Neutrophil (primary cell): ENCODE measurements around the gene DIS3L2.
A peak's percentile ranks its signal among the peaks of the same experiment; 100 is the strongest.

ENCODE experiments used
- H3K27ac ChIP-seq: fragments of 200-600 bp; sonication (generic); 2 replicates; pipeline ENCODE4 v1.5.1; 2016; ENCODE audit warnings: mild to moderate bottlenecking, moderate library complexity
- H3K27me3 ChIP-seq: fragments of 200-600 bp; sonication (generic); 2 replicates; pipeline ENCODE4 v1.6.0; 2016; ENCODE audit warnings: mild to moderate bottlenecking
- H3K36me3 ChIP-seq: fragments of 200-600 bp; sonication (generic); 2 replicates; pipeline ENCODE4 v1.5.1; 2017
- H3K4me1 ChIP-seq, 2 experiments: fragments of 200-600 bp in 1 of 2; sonication (generic) in 1 of 2; 1 replicate in 1 of 2; 2 replicates in 1 of 2; pipeline versions ENCODE4 v1.5.1 to v1.6.1; 2013 to 2016; ENCODE audit warnings: low read depth in 1 of 2, low read length in 1 of 2, mild to moderate bottlenecking in 1 of 2, moderate library complexity in 1 of 2; ENCODE audit not compliant: control insufficient read depth in 1 of 2, insufficient read depth in 1 of 2
- H3K4me3 ChIP-seq, 2 experiments: fragments of 200-600 bp in 1 of 2; sonication (generic) in 1 of 2; 1 replicate in 1 of 2; 2 replicates in 1 of 2; pipeline ENCODE4 v1.5.1; 2013 to 2016; ENCODE audit warnings: low read depth in 1 of 2, low read length in 1 of 2, mild to moderate bottlenecking in 1 of 2, moderate library complexity in 1 of 2
- H3K9me3 ChIP-seq: fragments of 200-600 bp; sonication (generic); 2 replicates; pipeline ENCODE4 v1.5.1; 2016
- TF ChIP-seq, protein P1 (sequence below): fragments of 200-600 bp; sonication (generic); IDR thresholded peaks from 2 replicates; pipeline ENCODE4 v1.5.1; 2016; ENCODE audit warnings: antibody characterized with exemption

The DIS3L2 gene

DNA sequence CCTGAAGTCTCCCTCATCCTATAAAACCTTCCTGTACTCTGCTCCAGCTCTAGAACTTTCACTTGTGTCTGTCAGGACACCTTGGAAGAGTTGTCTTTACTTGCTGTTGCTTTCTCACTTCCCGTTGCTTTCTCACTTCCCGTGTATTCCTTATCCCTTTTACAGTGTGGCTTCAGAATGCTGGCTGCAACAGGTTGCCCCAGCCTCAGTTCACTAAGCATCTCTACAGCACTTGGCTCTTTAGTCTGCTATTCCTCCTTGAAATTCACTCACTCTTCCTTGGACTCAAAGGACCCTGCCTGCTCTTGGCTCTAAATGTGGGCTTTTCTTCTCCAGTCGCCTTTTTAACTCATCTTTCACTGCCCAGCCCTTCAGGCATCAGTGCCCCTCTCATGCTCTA lies 254.5 kb downstream of the DIS3L2 start:
- peaks cover 28 to 34% of the 10 kb centered on the region in 2 experiments for H3K4me1 ChIP-seq
- H3K4me3 ChIP-seq: no peak overlapping the region
- no peak overlapping the region for H3K27ac ChIP-seq
- no peaks in the 10 kb centered on the region for H3K9me3 ChIP-seq
- TF ChIP-seq, protein P1, sequence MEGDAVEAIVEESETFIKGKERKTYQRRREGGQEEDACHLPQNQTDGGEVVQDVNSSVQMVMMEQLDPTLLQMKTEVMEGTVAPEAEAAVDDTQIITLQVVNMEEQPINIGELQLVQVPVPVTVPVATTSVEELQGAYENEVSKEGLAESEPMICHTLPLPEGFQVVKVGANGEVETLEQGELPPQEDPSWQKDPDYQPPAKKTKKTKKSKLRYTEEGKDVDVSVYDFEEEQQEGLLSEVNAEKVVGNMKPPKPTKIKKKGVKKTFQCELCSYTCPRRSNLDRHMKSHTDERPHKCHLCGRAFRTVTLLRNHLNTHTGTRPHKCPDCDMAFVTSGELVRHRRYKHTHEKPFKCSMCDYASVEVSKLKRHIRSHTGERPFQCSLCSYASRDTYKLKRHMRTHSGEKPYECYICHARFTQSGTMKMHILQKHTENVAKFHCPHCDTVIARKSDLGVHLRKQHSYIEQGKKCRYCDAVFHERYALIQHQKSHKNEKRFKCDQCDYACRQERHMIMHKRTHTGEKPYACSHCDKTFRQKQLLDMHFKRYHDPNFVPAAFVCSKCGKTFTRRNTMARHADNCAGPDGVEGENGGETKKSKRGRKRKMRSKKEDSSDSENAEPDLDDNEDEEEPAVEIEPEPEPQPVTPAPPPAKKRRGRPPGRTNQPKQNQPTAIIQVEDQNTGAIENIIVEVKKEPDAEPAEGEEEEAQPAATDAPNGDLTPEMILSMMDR: no peak
- H3K36me3 ChIP-seq: no peaks in the 10 kb centered on the region
- no peaks in the 10 kb centered on the region for H3K27me3 ChIP-seq

DNA sequence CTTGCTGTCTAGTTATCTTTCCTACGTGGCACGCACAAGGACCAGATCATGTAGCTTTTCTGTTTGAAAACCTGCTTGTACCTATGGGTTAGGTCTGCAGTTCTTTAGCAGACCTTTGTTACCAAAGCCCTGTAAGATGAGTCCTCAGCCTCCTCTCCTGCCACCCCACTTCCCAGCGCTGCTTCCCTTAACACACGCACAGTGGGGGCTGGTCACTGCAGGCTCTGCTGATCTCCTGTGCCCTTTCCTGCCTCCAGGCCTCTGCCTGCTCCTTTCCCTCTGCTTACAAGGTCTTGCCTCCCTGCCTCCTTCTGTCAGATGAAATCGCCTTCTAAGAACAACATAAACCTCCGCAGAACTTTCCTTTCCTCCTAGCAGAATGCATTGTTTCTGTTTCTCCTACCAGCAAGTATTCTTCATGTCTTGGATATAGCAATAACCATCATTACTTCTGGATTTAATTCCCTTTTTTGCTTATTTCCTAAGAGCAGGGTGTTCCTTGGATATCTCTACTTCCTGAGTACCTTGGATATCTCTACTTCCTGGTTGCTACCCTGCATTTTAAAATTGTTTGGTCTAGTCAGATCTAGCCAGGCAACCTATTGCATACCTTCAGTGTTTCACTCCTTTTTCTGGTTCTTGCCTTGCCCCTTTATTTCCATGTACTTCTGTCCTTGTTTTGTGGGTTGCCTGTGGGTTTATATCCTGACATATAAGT lies 257.4 kb downstream of the DIS3L2 start:
- no peak overlapping the region for H3K4me3 ChIP-seq
- no peaks in the 10 kb centered on the region for H3K36me3 ChIP-seq
- no peaks in the 10 kb centered on the region for H3K9me3 ChIP-seq
- TF ChIP-seq, protein P1: no peak
- H3K27me3 ChIP-seq: no peaks in the 10 kb centered on the region
- H3K4me1 ChIP-seq: peaks cover 34% of the 10 kb centered on the region in 2 experiments
- H3K27ac ChIP-seq: peak overlapping the region; percentile 67

DNA sequence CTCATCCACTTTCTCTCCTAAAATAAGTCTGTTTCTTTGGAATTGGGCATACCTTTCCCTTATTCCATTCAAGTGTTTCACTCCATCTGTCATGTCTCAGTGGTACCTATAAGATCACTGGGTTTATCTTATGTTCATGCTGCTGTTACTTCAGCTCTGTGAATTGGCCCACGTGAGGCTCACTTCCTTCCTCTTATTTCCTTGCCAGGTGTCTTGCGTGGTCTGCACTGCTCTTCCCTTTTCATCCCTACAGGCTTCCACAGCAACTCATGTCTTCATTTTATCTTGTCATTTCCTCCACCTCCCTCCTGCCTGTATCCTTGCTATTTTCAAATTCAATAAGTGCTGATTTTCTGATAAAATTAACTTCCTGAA lies 258.0 kb downstream of the DIS3L2 start:
- Histone ChIP-seq H3K4me3 (no peak overlapping the region), H3K27ac (peak overlapping the region; percentile 67), H3K27me3 (no peaks in the 10 kb centered on the region), H3K36me3 (no peaks in the 10 kb centered on the region), H3K9me3 (no peaks in the 10 kb centered on the region), H3K4me1 (peaks cover 34% of the 10 kb centered on the region in 2 experiments)
- TF ChIP-seq, protein P1: no peak

DNA sequence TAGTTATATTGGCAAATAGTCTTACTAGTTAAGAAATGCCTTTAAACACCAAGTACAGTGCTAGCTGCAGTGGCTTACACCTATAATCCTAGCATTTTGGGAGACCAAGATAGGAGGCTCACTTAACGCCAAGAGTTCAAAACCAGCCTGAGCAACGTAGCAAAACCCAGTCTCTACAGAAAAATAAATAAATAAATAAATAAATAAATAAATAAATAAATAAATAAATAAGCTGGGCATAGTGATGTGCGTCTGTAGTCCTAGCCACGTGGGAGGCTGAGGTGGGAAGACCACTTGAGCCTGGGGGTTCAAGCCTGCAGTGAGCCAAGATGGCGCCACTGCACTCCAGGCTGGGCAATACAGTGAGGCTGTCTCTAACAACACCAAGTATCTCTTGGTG lies 258.4 kb downstream of the DIS3L2 start:
- peaks cover 34% of the 10 kb centered on the region in 2 experiments for H3K4me1 ChIP-seq
- TF ChIP-seq, protein P1: no peak
- no peaks in the 10 kb centered on the region for H3K9me3 ChIP-seq
- no peaks in the 10 kb centered on the region for H3K36me3 ChIP-seq
- peak overlapping the region; percentile 67 for H3K27ac ChIP-seq
- no peak overlapping the region for H3K4me3 ChIP-seq
- no peaks in the 10 kb centered on the region for H3K27me3 ChIP-seq

DNA sequence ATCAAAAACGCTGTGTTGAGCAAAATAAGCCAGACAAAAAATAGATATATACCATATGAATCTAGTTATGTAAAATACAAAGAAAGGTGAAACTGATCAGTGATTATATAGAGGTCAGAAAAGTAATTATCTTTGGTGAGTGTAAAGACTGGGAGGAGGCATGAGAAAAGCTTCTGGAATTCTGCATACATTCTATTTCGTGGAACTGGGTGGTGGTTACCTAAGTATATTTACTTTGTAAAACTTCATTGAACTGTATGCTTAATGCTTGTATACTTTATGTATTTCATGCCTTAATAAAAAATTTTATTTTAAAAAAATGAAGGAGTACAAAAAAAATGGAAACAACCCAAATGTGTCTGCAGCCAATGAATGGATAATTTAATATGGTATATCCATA lies 263.9 kb downstream of the DIS3L2 start:
- no peak overlapping the region for H3K27ac ChIP-seq
- TF ChIP-seq, protein P1: no peak

More for the DNA sequence above, 263.9 kb downstream of the DIS3L2 start:
- Histone ChIP-seq H3K4me3 (no peak overlapping the region), H3K9me3 (no peaks in the 10 kb centered on the region), H3K4me1 (peaks cover 0 to 6% of the 10 kb centered on the region in 2 experiments), H3K27me3 (no peaks in the 10 kb centered on the region), H3K36me3 (no peaks in the 10 kb centered on the region)
